SU-DHL-6 (cell line): ENCODE data around the gene CAPN12.

Source experiments
- CTCF ChIP-seq: fragments of 200-600 bp; sonication (generic); IDR thresholded peaks from one replicate; pipeline ENCODE4 v1.5.1; 2017; ENCODE audit warnings: antibody characterized with exemption, mild to moderate bottlenecking, low read length, moderate library complexity; ENCODE audit not compliant: insufficient read depth, poor library complexity, severe bottlenecking
- EZH2phosphoT487 ChIP-seq: fragments of 200-600 bp; sonication (generic), shearing (Covaris generic); conservative IDR thresholded peaks from 2 replicates; pipeline ENCODE4 v1.6.1; 2018; ENCODE audit warnings: mild to moderate bottlenecking, antibody characterized with exemption, low read length, moderate library complexity, mixed read lengths

DNA sequence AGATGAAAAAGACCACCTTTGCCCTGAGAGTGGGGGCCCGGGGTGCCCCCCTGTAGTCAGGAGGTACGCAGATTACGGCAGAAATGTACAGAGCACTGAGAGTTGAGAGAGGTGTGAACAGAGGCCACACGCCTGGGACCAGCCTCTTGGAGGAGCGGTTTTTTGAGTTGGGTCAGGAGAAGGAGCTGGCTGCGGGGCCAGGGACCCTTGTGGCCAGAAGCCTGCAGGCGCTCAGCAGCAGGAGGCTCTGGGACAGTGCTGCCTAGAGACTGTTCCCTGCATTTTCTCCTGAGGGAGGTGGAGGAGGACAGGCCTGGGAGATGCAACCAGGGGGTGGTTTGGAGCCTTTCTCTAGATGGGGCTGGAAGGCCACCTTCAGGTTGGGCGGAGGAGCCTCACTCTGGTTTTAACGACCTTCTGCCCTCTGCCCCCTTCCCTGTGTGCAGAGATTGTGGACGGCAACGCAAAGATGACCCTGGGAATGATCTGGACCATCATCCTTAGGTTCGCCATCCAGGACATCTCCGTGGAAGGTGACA lies 39.7 kb downstream of the CAPN12 start:
- TF ChIP-seq CTCF (no peak), EZH2phosphoT487 (no peak)
